ENCODE data around the gene OR10T2. TPM values are rescaled to one million over a fixed set of nuclear protein-coding genes. Genes with fewer than 3 reads are reported as not detected.
"Not testable (repeated sequence)": the region's sequence is repeated elsewhere in the genome, so short reads cannot be mapped to it uniquely, and the experiment has no call there.

Gene OR10T2
- not detected for total RNA-seq

GRCh38 chr1:158398818-158399514, at the start of gene OR10T2:
TSS of gene OR10T2 (minus strand) at chr1:158399466. CDS start at chr1:158399466, 0 bp downstream.
- ChIA-PET CTCF (interaction anchor here (2.0 kb wide), 1 partner anchor 195 kb away, joined by 4 read pairs; no protein-coding TSS in a partner anchor), POLR2A (no interaction called here)
- no peak within 1 kb of the TSS for H3K4me3 Mint-ChIP-seq
- H3K4me1 Mint-ChIP-seq (ENCODE audit: low read depth) = peaks cover 9% of the 10 kb centered on the region
- H3K9me3 Mint-ChIP-seq (ENCODE audit: insufficient read depth) = no peaks in the 10 kb centered on the region
- ATAC-seq = no peak
- H3K27ac Mint-ChIP-seq = no peak within 1 kb of the TSS
- no peaks in the 10 kb centered on the region for H3K36me3 Mint-ChIP-seq (ENCODE audit: low read depth)
- H3K27me3 Mint-ChIP-seq (ENCODE audit: low read depth) = peaks cover 23% of the 10 kb centered on the region
- DNase-seq = no peak

GRCh38 chr1:158445376-158445775, 46.1 kb upstream of the OR10T2 start:
- H3K27ac Mint-ChIP-seq = no peak overlapping the region
- ATAC-seq = no peak
- H3K4me3 Mint-ChIP-seq = no peak overlapping the region
- H3K4me1 Mint-ChIP-seq (ENCODE audit: low read depth) = no peaks in the 10 kb centered on the region
- no peak for DNase-seq
- ChIA-PET CTCF (no interaction called here), POLR2A (no interaction called here)
- H3K27me3 Mint-ChIP-seq (ENCODE audit: low read depth) = peaks cover 2% of the 10 kb centered on the region
- no peaks in the 10 kb centered on the region for H3K9me3 Mint-ChIP-seq (ENCODE audit: insufficient read depth)
- no peaks in the 10 kb centered on the region for H3K36me3 Mint-ChIP-seq (ENCODE audit: low read depth)

GRCh38 chr1:158434741-158435140, 35.5 kb upstream of the OR10T2 start:
- no peak overlapping the region for H3K27ac Mint-ChIP-seq
- ATAC-seq = no peak
- no peaks in the 10 kb centered on the region for H3K9me3 Mint-ChIP-seq (ENCODE audit: insufficient read depth)
- no peaks in the 10 kb centered on the region for H3K4me1 Mint-ChIP-seq (ENCODE audit: low read depth)
- peaks cover 6% of the 10 kb centered on the region for H3K27me3 Mint-ChIP-seq (ENCODE audit: low read depth)
- H3K36me3 Mint-ChIP-seq (ENCODE audit: low read depth) = no peaks in the 10 kb centered on the region
- POLR2A ChIA-PET = no interaction called here
- H3K4me3 Mint-ChIP-seq = no peak overlapping the region
- DNase-seq = no peak
- CTCF ChIA-PET = no interaction called here

- H3K27ac Mint-ChIP-seq; H3K9me3 Mint-ChIP-seq (ENCODE audit: insufficient read depth); H3K27me3 Mint-ChIP-seq (ENCODE audit: low read depth); ATAC-seq; H3K4me1 Mint-ChIP-seq (ENCODE audit: low read depth); DNase-seq; H3K36me3 Mint-ChIP-seq (ENCODE audit: low read depth); POLR2A ChIA-PET; H3K4me3 Mint-ChIP-seq; CTCF ChIA-PET: not testable (repeated sequence)
Observed at GRCh38 chr1:158430163-158430562, 30.9 kb upstream of the OR10T2 start.

GRCh38 chr1:158426137-158426536, 26.9 kb upstream of the OR10T2 start, which contains the start of gene OR10K2:
TSS of gene OR10K2 (minus strand) at chr1:158426237. CDS start at chr1:158420866, 5,371 bp downstream.
- H3K4me3 Mint-ChIP-seq = no peak within 1 kb of the TSS
- DNase-seq (no peak), ATAC-seq (no peak)
- POLR2A ChIA-PET = no interaction called here
- no peaks in the 10 kb centered on the region for H3K36me3 Mint-ChIP-seq (ENCODE audit: low read depth)
- no peak within 1 kb of the TSS for H3K27ac Mint-ChIP-seq
- H3K4me1 Mint-ChIP-seq (ENCODE audit: low read depth) = no peaks in the 10 kb centered on the region
- H3K27me3 Mint-ChIP-seq (ENCODE audit: low read depth) = peaks cover 2% of the 10 kb centered on the region
- no peaks in the 10 kb centered on the region for H3K9me3 Mint-ChIP-seq (ENCODE audit: insufficient read depth)
- CTCF ChIA-PET = no interaction called here

GRCh38 chr1:158425027-158425426, 25.8 kb upstream of the OR10T2 start:
- POLR2A ChIA-PET = no interaction called here
- H3K36me3 Mint-ChIP-seq (ENCODE audit: low read depth) = no peaks in the 10 kb centered on the region
- H3K27me3 Mint-ChIP-seq (ENCODE audit: low read depth) = peaks cover 2% of the 10 kb centered on the region
- no peaks in the 10 kb centered on the region for H3K4me1 Mint-ChIP-seq (ENCODE audit: low read depth)
- H3K9me3 Mint-ChIP-seq (ENCODE audit: insufficient read depth) = no peaks in the 10 kb centered on the region
- DNase-seq = no peak
- H3K27ac Mint-ChIP-seq = no peak overlapping the region
- CTCF ChIA-PET = no interaction called here
- ATAC-seq = no peak
- no peak overlapping the region for H3K4me3 Mint-ChIP-seq

GRCh38 chr1:158422212-158422611, 22.9 kb upstream of the OR10T2 start:
- H3K4me3 Mint-ChIP-seq = no peak overlapping the region
- ATAC-seq = no peak
- H3K9me3 Mint-ChIP-seq (ENCODE audit: insufficient read depth) = no peaks in the 10 kb centered on the region
- DNase-seq = no peak
- no peak overlapping the region for H3K27ac Mint-ChIP-seq
- H3K36me3 Mint-ChIP-seq (ENCODE audit: low read depth) = no peaks in the 10 kb centered on the region
- H3K4me1 Mint-ChIP-seq (ENCODE audit: low read depth) = no peaks in the 10 kb centered on the region
- ChIA-PET CTCF (no interaction called here), POLR2A (no interaction called here)
- H3K27me3 Mint-ChIP-seq (ENCODE audit: low read depth) = peaks cover 2% of the 10 kb centered on the region

- Mint-ChIP-seq H3K4me3 (no peak overlapping the region), H3K27me3 (ENCODE audit: low read depth) (peaks cover 4% of the 10 kb centered on the region), H3K4me1 (ENCODE audit: low read depth) (no peaks in the 10 kb centered on the region), H3K9me3 (ENCODE audit: insufficient read depth) (no peaks in the 10 kb centered on the region), H3K36me3 (ENCODE audit: low read depth) (no peaks in the 10 kb centered on the region), H3K27ac (no peak overlapping the region)
- POLR2A ChIA-PET = no interaction called here
- CTCF ChIA-PET = no interaction called here
- ATAC-seq (no peak), DNase-seq (no peak)
Observed at GRCh38 chr1:158417586-158417985, 18.3 kb upstream of the OR10T2 start.

- Mint-ChIP-seq H3K27me3 (ENCODE audit: low read depth) (peaks cover 4% of the 10 kb centered on the region), H3K4me3 (no peak overlapping the region), H3K4me1 (ENCODE audit: low read depth) (no peaks in the 10 kb centered on the region), H3K27ac (no peak overlapping the region), H3K9me3 (ENCODE audit: insufficient read depth) (no peaks in the 10 kb centered on the region), H3K36me3 (ENCODE audit: low read depth) (no peaks in the 10 kb centered on the region)
- ChIA-PET CTCF (no interaction called here), POLR2A (no interaction called here)
- DNase-seq (no peak), ATAC-seq (no peak)
Observed at GRCh38 chr1:158414651-158415345, 15.5 kb upstream of the OR10T2 start.

GRCh38 chr1:158407092-158407491, 7.8 kb upstream of the OR10T2 start:
- POLR2A ChIA-PET = no interaction called here
- ATAC-seq = no peak

GRCh38 chr1:158400871-158401270, 1.6 kb upstream of the OR10T2 start:
- ChIA-PET POLR2A (no interaction called here), CTCF (no interaction called here)
- DNase-seq (no peak), ATAC-seq (no peak)
- H3K27me3 Mint-ChIP-seq (ENCODE audit: low read depth) = peaks cover 21% of the 10 kb centered on the region
- no peak overlapping the region for H3K27ac Mint-ChIP-seq
- no peak overlapping the region for H3K4me3 Mint-ChIP-seq
- H3K36me3 Mint-ChIP-seq (ENCODE audit: low read depth) = no peaks in the 10 kb centered on the region
- no peaks in the 10 kb centered on the region for H3K9me3 Mint-ChIP-seq (ENCODE audit: insufficient read depth)
- H3K4me1 Mint-ChIP-seq (ENCODE audit: low read depth) = peaks cover 9% of the 10 kb centered on the region

More at GRCh38 chr1:158407092-158407491, 7.8 kb upstream of the OR10T2 start:
- Mint-ChIP-seq H3K36me3 (ENCODE audit: low read depth) (no peaks in the 10 kb centered on the region), H3K27ac (no peak overlapping the region), H3K9me3 (ENCODE audit: insufficient read depth) (no peaks in the 10 kb centered on the region), H3K4me3 (no peak overlapping the region), H3K27me3 (ENCODE audit: low read depth) (peaks cover 12% of the 10 kb centered on the region), H3K4me1 (ENCODE audit: low read depth) (no peaks in the 10 kb centered on the region)
- no peak for DNase-seq
- CTCF ChIA-PET = no interaction called here

- POLR2A ChIA-PET = no interaction called here
- Mint-ChIP-seq H3K36me3 (ENCODE audit: low read depth) (no peaks in the 10 kb centered on the region), H3K27ac (no peak overlapping the region), H3K4me1 (ENCODE audit: low read depth) (peaks cover 9% of the 10 kb centered on the region), H3K27me3 (ENCODE audit: low read depth) (peaks cover 16% of the 10 kb centered on the region), H3K4me3 (no peak overlapping the region), H3K9me3 (ENCODE audit: insufficient read depth) (no peaks in the 10 kb centered on the region)
- ATAC-seq (no peak), DNase-seq (no peak)
- CTCF ChIA-PET = no interaction called here
Observed at GRCh38 chr1:158396646-158397045, 2.6 kb downstream of the OR10T2 start.

All from activated CD8-positive, alpha-beta T cell treated with anti-CD3 and anti-CD28 coated beads, Interleukin-2, amount 10 ng/mL, durations not matched to agents 7 days and 5 days (primary cell).